GM19023 (cell line): ENCODE measurements around the gene ADGRV1.
"Not testable (repeated sequence)": the region's sequence is repeated elsewhere in the genome, so short reads cannot be mapped to it uniquely, and the experiment has no call there.

Experiments
- ATAC-seq: cut with Tn5 transposase; IDR thresholded peaks from one replicate; pipeline ENCODE4 v1.9.1; 2021; ENCODE audit warnings: mild to moderate bottlenecking, moderate library complexity; ENCODE audit not compliant: unreplicated experiment

Gene ADGRV1

GRCh38 chr5:90645024-90645610 is 86.5 kb downstream of the ADGRV1 start:
- ATAC-seq = no peak

- no peak for ATAC-seq
Observed at GRCh38 chr5:90650767-90651166, 92.2 kb downstream of the ADGRV1 start.

- ATAC-seq = no peak
Observed at GRCh38 chr5:90654215-90654614, 95.6 kb downstream of the ADGRV1 start.

- ATAC-seq = no peak
Observed at GRCh38 chr5:90655423-90655822, 96.8 kb downstream of the ADGRV1 start.

DNA sequence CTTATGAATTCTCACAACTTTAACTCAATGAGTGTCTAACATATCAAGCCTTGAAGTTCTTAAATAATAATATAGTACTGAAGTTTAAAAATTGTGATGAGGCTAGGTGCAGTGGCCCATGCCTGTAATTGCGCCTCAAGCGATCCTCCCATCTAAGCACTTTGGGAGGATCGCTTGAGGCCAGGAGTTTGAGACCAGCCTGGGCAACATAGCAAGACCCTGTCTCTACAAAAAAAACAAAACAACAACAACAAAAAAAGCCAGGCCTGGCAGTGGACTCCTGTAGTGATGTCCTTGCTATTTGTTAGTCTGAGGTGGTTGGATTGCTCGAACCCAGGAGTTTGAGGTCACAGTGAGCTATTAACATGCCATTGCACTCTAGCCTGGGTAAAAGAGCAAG is 98.4 kb downstream of the ADGRV1 start:
- no peak for ATAC-seq

- no peak for ATAC-seq
Observed at GRCh38 chr5:90657788-90658187, 99.2 kb downstream of the ADGRV1 start.

- no peak for ATAC-seq
Observed at GRCh38 chr5:90658620-90659019, 100.0 kb downstream of the ADGRV1 start.

DNA sequence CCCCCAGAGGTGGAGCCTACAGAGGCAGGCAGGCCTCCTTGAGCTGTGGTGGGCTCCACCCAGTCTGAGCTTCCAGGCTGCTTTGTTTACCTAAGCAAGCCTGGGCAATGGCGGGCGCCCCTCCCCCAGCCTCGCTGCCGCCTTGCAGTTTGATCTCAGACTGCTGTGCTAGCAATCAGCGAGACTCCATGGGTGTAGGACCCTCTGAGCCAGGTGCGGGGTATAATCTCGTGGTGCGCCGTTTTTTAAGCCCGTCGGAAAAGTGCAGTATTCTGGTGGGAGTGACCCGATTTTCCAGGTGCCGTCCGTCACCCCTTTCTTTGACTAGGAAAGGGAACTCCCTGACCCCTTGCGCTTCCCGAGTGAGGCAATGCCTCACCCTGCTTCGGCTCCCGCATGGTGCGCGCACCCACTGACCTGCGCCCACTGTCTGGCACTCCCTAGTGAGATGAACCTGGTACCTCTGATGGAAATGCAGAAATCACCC is 109.5 kb downstream of the ADGRV1 start:
- ATAC-seq = not testable (repeated sequence)

DNA sequence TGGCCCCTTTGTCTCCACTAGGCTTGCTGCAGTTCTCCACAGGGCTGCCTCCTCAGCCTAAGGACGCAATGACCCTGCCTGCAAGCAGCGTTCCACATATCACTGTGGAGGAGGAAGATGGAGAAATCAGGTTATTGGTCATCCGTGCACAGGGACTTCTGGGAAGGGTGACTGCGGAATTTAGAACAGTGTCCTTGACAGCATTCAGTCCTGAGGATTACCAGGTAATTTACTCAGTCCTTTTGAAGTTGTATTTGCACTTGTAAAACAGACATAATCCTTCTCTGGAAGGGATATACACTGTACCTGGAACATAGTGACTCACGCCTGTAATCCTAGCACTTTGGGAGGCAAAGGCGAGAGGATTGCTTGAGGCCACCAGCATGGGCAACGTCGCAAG is 116.6 kb downstream of the ADGRV1 start:
- ATAC-seq = no peak

DNA sequence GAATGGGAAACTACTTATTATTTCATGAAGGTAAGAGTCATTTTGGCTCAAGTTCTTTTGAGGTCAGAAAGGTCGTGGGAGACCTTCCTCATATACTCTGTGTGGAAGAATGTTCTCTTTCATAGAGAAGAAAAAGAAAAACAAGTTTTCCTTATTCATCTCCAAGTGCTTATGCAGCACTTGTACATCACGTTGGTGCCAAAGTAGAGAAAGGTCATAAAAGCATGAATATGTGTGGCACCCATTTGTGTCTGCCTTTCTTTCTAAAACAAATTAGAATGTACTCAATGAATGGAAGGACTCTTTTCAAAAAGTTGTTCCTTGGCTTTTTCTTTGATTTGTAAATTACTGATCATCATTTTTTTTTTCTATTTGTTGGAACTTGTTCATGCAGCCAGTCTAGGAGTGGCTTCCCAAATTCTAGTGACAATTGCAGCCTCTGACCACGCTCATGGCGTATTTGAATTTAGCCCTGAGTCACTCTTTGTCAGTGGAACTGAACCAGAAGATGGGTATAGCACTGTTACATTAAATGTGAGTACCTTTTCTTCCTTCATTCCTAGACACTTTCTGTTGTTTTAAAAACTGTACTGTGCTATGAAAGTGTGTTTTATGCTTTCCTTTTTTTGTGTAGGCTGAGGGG is 122.4 kb downstream of the ADGRV1 start:
- no peak for ATAC-seq

DNA sequence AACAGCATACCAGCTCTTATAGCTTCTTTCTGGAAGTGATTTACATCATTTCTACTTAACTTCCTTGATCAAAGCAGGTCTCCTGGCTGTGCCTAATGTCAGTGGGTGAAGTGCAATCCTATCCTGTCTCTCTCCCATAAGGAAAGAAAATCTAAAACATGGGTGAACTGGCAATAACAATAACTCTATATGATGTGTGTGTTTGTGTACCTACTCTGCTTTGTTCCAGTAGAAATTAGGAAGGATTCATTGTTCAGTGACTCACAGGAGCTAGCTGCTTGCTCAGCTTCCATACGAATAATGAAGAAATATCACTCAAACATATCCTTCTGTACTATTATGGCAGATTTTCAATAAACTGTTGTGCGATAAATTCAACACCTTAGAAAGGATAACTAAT is 123.7 kb downstream of the ADGRV1 start:
- no peak for ATAC-seq

GRCh38 chr5:90685425-90686022 is 126.9 kb downstream of the ADGRV1 start:
- ATAC-seq = no peak

GRCh38 chr5:90686363-90686762 is 127.8 kb downstream of the ADGRV1 start:
- ATAC-seq = not testable (repeated sequence)

DNA sequence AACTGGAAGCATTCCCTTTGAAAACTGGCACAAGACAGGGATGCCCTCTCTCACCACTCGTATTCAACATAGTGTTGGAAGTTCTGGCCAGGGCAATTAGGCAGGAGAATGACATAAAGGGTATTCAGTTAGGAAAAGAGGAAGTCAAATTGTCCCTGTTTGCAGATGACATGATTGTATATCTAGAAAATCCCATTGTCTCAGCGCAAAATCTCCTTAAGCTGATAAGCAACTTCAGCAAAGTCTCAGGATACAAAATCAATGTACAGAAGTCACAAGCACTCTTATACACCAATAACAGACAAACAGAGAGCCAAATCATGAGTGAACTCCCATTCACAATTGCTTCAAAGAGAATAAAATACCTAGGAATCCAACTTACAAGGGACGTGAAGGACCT is 128.9 kb downstream of the ADGRV1 start:
- ATAC-seq = not testable (repeated sequence)

DNA sequence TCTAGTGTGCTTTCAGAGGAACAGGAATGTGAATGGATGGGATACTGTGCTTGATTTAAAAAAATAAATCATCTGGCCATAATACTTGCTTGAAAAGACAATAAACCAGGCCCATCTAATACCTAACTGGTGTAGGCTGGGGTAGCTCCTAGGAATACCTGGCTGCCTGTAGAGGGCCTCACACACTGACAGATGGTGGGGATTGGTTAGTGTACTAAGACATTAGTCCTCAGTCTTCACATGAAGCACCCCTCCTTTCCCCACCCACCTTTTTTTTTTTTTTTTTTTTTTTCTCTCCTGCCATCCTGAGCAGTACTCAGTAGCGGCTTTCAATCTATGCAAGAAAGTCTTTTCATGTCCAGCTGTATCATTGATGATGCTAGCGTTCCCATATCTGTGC is 130.5 kb downstream of the ADGRV1 start:
- ATAC-seq = no peak

- no peak for ATAC-seq
Observed at GRCh38 chr5:90690307-90690706, 131.7 kb downstream of the ADGRV1 start.

DNA sequence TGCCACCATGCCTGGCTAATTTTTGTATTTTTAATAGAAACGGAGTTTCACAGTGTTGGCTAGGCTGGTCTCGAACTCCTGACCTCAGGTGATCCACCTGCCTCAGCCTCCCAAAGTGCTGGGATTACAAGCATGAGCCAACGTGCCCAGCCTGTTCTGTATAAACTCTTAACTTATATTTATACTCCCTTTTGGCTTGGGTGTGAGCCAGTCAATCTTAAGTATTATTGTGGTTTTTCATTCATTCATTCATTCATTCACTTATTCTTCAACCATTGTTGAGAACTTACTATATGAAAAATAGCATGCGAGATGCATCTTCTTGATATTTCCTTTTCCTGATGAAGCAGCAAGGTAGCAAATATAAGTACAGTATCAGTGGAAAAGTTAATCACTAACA is 132.9 kb downstream of the ADGRV1 start:
- no peak for ATAC-seq

GRCh38 chr5:90696153-90696552 is 137.6 kb downstream of the ADGRV1 start:
- no peak for ATAC-seq

DNA sequence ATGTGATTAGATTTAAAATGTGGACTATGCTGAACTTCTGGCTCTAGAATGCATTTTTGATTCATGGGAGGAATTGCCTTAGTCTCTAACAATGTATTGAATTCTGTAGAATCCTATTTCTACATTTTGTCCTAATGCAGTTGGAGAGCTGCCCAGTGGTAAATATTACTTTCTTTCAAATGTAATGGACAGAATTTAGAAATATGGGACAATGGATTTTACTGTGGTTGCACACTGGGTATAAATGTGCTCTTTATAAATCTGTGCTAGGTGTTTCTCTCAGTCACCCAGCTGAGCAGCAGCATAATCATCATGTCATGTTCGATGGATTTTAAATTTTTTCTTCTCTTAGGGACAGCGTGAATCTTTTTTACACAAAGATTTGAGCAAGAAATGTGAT is 141.7 kb downstream of the ADGRV1 start:
- ATAC-seq = no peak

GRCh38 chr5:90703932-90704331 is 145.3 kb downstream of the ADGRV1 start:
- ATAC-seq = no peak

DNA sequence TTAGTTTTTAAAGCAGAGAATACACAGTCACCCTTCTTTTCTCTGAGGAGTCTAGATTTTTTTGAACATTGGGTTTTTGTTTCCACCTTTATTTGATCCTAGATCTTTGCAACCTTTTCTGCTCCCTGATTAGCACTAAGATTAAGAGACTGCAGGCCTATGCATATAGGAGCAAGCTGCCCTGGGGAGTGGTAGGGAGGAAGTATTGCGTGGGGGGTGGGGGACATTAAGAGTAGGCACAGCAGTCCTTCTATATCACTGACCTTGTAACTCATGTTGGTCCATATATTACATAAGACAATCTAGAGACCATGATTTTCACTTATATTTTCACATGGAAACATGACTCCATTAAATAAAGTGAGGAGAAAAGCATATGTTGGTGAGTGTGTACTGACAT is 149.1 kb downstream of the ADGRV1 start:
- ATAC-seq = no peak
